Cerebellar cortex (tissue), 1 donor: ENCODE results near the gene HTRA2.
A peak's percentile ranks its signal among the peaks of the same experiment; 100 is the strongest.

Experiments used
- DNase-seq: peaks from one replicate; pipeline ENCODE4 v3.0.0-alpha.2; 2015; ENCODE audit warnings: low spot score

Gene HTRA2

GRCh38 chr2:74515981-74516633 lies 13.6 kb upstream of the HTRA2 start:
- DNase-seq, result peak; percentile 22

- DNase-seq, result no peak
These were observed 13.1 kb upstream of the HTRA2 start for GRCh38 chr2:74516650-74517049.

GRCh38 chr2:74522516-74522915 lies 7.2 kb upstream of the HTRA2 start:
- no peak for DNase-seq

GRCh38 chr2:74524005-74524404 lies 5.7 kb upstream of the HTRA2 start:
- DNase-seq, result no peak

- DNase-seq, result no peak
These were observed 4.6 kb upstream of the HTRA2 start for GRCh38 chr2:74524955-74525716.

GRCh38 chr2:74525717-74526648 lies 3.8 kb upstream of the HTRA2 start, which contains the start of gene DQX1:
Gene DQX1, minus strand, starts transcription at chr2:74526231. Its CDS starts 502 bp downstream, at chr2:74525729.
- DNase-seq, result peak; percentile 69

GRCh38 chr2:74526649-74527230 lies 3.0 kb upstream of the HTRA2 start:
- DNase-seq, result no peak

- DNase-seq, result no peak
These were observed 2.0 kb upstream of the HTRA2 start for GRCh38 chr2:74527741-74528140.

- DNase-seq, result no peak
These were observed 955 bp upstream of the HTRA2 start for GRCh38 chr2:74528600-74529356.

GRCh38 chr2:74530239-74531187 lies 780 bp downstream of the HTRA2 start:
- peak; percentile 28 for DNase-seq

- no peak for DNase-seq
These were observed 1.9 kb downstream of the HTRA2 start for GRCh38 chr2:74531666-74532065.

GRCh38 chr2:74532222-74532621 lies 2.5 kb downstream of the HTRA2 start:
- DNase-seq, result peak; percentile 55

- no peak for DNase-seq
These were observed 3.7 kb downstream of the HTRA2 start for GRCh38 chr2:74533464-74533863.

GRCh38 chr2:74534411-74534810 lies 4.7 kb downstream of the HTRA2 start:
- DNase-seq, result no peak

- no peak for DNase-seq
These were observed 5.8 kb downstream of the HTRA2 start for GRCh38 chr2:74535440-74535965.

- no peak for DNase-seq
These were observed 6.6 kb downstream of the HTRA2 start for GRCh38 chr2:74536166-74536950.

GRCh38 chr2:74537140-74537539 lies 7.4 kb downstream of the HTRA2 start:
- DNase-seq, result no peak

GRCh38 chr2:74538881-74539339 lies 9.2 kb downstream of the HTRA2 start:
- no peak for DNase-seq

GRCh38 chr2:74540291-74540690 lies 10.6 kb downstream of the HTRA2 start:
- no peak for DNase-seq
